Urinary bladder (tissue), 4 donors: ENCODE data around the gene OR6A2. TPM values are rescaled to one million over a fixed set of nuclear protein-coding genes. Genes with fewer than 3 reads are reported as not detected.

Experiments used
- DNase-seq: peaks from one replicate; pipeline ENCODE4 v3.0.0-alpha.2; 2015; ENCODE audit errors: extremely low spot score
- H3K27ac ChIP-seq: one replicate; pipeline ENCODE4 v1.5.1; 2013; ENCODE audit warnings: low read depth, mild to moderate bottlenecking, moderate library complexity
- H3K36me3 ChIP-seq: one replicate; pipeline ENCODE4 v1.6.1; 2013; ENCODE audit warnings: mild to moderate bottlenecking, moderate library complexity; ENCODE audit not compliant: insufficient read depth
- H3K4me1 ChIP-seq: one replicate; pipeline ENCODE4 v1.6.1; 2013; ENCODE audit warnings: mild to moderate bottlenecking, moderate library complexity; ENCODE audit not compliant: insufficient read depth
- H3K4me3 ChIP-seq: one replicate; pipeline ENCODE4 v1.5.1; 2013; ENCODE audit warnings: low read depth, low read length
- WGBS: extraction: QIAGEN DNeasy Blood & Tissue Kit; methylation state at CpG from one replicate; pipeline ENCODE4 v1.1.7; 2013; 5-methylcytosine and 5-hydroxymethylcytosine counted together
- polyA plus RNA-seq: library from polyadenylated mRNA; stranded (reverse); fragments of 200-250 nt; gene quantifications from one replicate; pipeline ENCODE4 v1.2.3, GENCODE V29; 2013
- total RNA-seq: library from RNA; depleted of rRNA; stranded (reverse); fragments of >200 nt; gene quantifications from one replicate; pipeline ENCODE4 v1.2.3, GENCODE V29; 2014
- donor health status: healthy with polysubstance abuse.
- donor health status: healthy.

Gene OR6A2
- 0.85 TPM for total RNA-seq
- not detected for polyA plus RNA-seq

GRCh38 chr11:6799402-6799801 is at the start of gene OR6A2:
Gene OR6A2 (minus strand): TSS chr11:6799689. CDS start chr11:6795708, 3,981 bp downstream.
- Histone ChIP-seq H3K4me3 (no peak within 1 kb of the TSS), H3K36me3 (no peaks in the 10 kb centered on the region), H3K4me1 (no peaks in the 10 kb centered on the region), H3K27ac (no peak within 1 kb of the TSS)
- DNase-seq: no peak
- 83% methylated on average over 1 of the region's 1 CpG for whole genome bisulfite sequencing

GRCh38 chr11:6845383-6845782 is 45.9 kb upstream of the OR6A2 start, which contains the start of gene OR10A5:
Gene OR10A5 (plus strand): TSS chr11:6845683. CDS start chr11:6845683, 0 bp downstream.
- no peak within 1 kb of the TSS for H3K4me3 ChIP-seq
- no peak for DNase-seq
- 77% methylated on average over 3 of the region's 3 CpGs for WGBS
- H3K4me1 ChIP-seq: no peaks in the 10 kb centered on the region
- no peaks in the 10 kb centered on the region for H3K36me3 ChIP-seq
- no peak within 1 kb of the TSS for H3K27ac ChIP-seq

- H3K4me1 ChIP-seq: no peaks in the 10 kb centered on the region
- H3K36me3 ChIP-seq: no peaks in the 10 kb centered on the region
- no peak overlapping the region for H3K27ac ChIP-seq
- 89% methylated on average over 5 of the region's 5 CpGs for WGBS
- H3K4me3 ChIP-seq: no peak overlapping the region
- DNase-seq: no peak
Measured at GRCh38 chr11:6844356-6844755, 44.9 kb upstream of the OR6A2 start.

- Histone ChIP-seq H3K4me1 (no peaks in the 10 kb centered on the region), H3K27ac (no peak overlapping the region), H3K4me3 (no peak overlapping the region), H3K36me3 (no peaks in the 10 kb centered on the region)
- 61% methylated on average over 2 of the region's 2 CpGs for WGBS
- DNase-seq: no peak
Measured at GRCh38 chr11:6843670-6844069, 44.2 kb upstream of the OR6A2 start.

GRCh38 chr11:6841694-6842093 is 42.2 kb upstream of the OR6A2 start:
- Histone ChIP-seq H3K4me3 (no peak overlapping the region), H3K36me3 (no peaks in the 10 kb centered on the region)
- DNase-seq: no peak

GRCh38 chr11:6834021-6834420 is 34.5 kb upstream of the OR6A2 start:
- H3K27ac ChIP-seq: no peak overlapping the region
- DNase-seq: no peak
- no peak overlapping the region for H3K4me3 ChIP-seq
- H3K36me3 ChIP-seq: no peaks in the 10 kb centered on the region
- 56% methylated on average over 1 of the region's 1 CpG for WGBS
- no peaks in the 10 kb centered on the region for H3K4me1 ChIP-seq

More at GRCh38 chr11:6841694-6842093, 42.2 kb upstream of the OR6A2 start:
- no peak overlapping the region for H3K27ac ChIP-seq
- H3K4me1 ChIP-seq: no peaks in the 10 kb centered on the region

GRCh38 chr11:6833356-6833755 is 33.9 kb upstream of the OR6A2 start:
- Histone ChIP-seq H3K36me3 (no peaks in the 10 kb centered on the region), H3K4me3 (no peak overlapping the region), H3K4me1 (no peaks in the 10 kb centered on the region), H3K27ac (no peak overlapping the region)
- DNase-seq: no peak
- WGBS: 80% methylated on average over 6 of the region's 6 CpGs

- WGBS: 85% methylated on average over 1 of the region's 1 CpG
- Histone ChIP-seq H3K36me3 (no peaks in the 10 kb centered on the region), H3K27ac (no peak overlapping the region), H3K4me3 (no peak overlapping the region), H3K4me1 (no peaks in the 10 kb centered on the region)
- DNase-seq: no peak
Measured at GRCh38 chr11:6828103-6828502, 28.6 kb upstream of the OR6A2 start.

GRCh38 chr11:6825231-6825744 is 25.8 kb upstream of the OR6A2 start:
- no peaks in the 10 kb centered on the region for H3K4me1 ChIP-seq
- H3K27ac ChIP-seq: no peak overlapping the region
- no peak overlapping the region for H3K4me3 ChIP-seq
- no peak for DNase-seq
- WGBS: 68% methylated on average over 7 of the region's 7 CpGs
- H3K36me3 ChIP-seq: no peaks in the 10 kb centered on the region

GRCh38 chr11:6824136-6824823 is 24.8 kb upstream of the OR6A2 start:
- no peak for DNase-seq
- no peak overlapping the region for H3K4me3 ChIP-seq
- WGBS: 71% methylated on average over 5 of the region's 5 CpGs
- no peaks in the 10 kb centered on the region for H3K36me3 ChIP-seq
- H3K4me1 ChIP-seq: no peaks in the 10 kb centered on the region
- H3K27ac ChIP-seq: no peak overlapping the region

GRCh38 chr11:6818967-6819366 is 19.5 kb upstream of the OR6A2 start:
- no peak for DNase-seq
- no peaks in the 10 kb centered on the region for H3K36me3 ChIP-seq
- no peak overlapping the region for H3K27ac ChIP-seq
- H3K4me1 ChIP-seq: no peaks in the 10 kb centered on the region
- H3K4me3 ChIP-seq: no peak overlapping the region
- 91% methylated on average over 5 of the region's 5 CpGs for WGBS

- Histone ChIP-seq H3K36me3 (no peaks in the 10 kb centered on the region), H3K4me1 (no peaks in the 10 kb centered on the region), H3K27ac (no peak overlapping the region), H3K4me3 (no peak overlapping the region)
- DNase-seq: no peak
- 55% methylated on average over 1 of the region's 1 CpG for WGBS
Measured at GRCh38 chr11:6817694-6818093, 18.2 kb upstream of the OR6A2 start.

GRCh38 chr11:6813656-6814055 is 14.2 kb upstream of the OR6A2 start:
- H3K36me3 ChIP-seq: no peaks in the 10 kb centered on the region
- DNase-seq: no peak
- no peak overlapping the region for H3K4me3 ChIP-seq
- no peaks in the 10 kb centered on the region for H3K4me1 ChIP-seq
- no peak overlapping the region for H3K27ac ChIP-seq
- 61% methylated on average over 2 of the region's 2 CpGs for WGBS

- H3K36me3 ChIP-seq: no peaks in the 10 kb centered on the region
- H3K27ac ChIP-seq: no peak overlapping the region
- no peaks in the 10 kb centered on the region for H3K4me1 ChIP-seq
- no peak overlapping the region for H3K4me3 ChIP-seq
- WGBS: 16% methylated on average over 6 of the region's 6 CpGs
- no peak for DNase-seq
Measured at GRCh38 chr11:6812390-6813005, 13.0 kb upstream of the OR6A2 start.
